T-helper 1 cell treated with Interleukin-12 subunit alpha and Interleukin-12 subunit beta and Interleukin-4 antibody, amounts not matched to agents 30 ng/mL and 1 ng/mL, for 36 hours (primary cell): ENCODE measurements around the gene MOXD1. TPM values are rescaled to one million over a fixed set of nuclear protein-coding genes. Genes with fewer than 3 reads are reported as not detected.

Source experiments
- intact Hi-C: fragments of 100-400 bp; cut with micrococcal nuclease; formaldehyde crosslinking; loops from one replicate; pipeline ENCODE4 v1.15.1; 2024
- total RNA-seq: library from RNA; stranded (reverse); gene quantifications from 2 replicates; pipeline ENCODE4 v1.2.3, GENCODE V29; 2022

MOXD1 gene
- total RNA-seq, 1 donor from 2014 or later: 0.39 TPM

DNA sequence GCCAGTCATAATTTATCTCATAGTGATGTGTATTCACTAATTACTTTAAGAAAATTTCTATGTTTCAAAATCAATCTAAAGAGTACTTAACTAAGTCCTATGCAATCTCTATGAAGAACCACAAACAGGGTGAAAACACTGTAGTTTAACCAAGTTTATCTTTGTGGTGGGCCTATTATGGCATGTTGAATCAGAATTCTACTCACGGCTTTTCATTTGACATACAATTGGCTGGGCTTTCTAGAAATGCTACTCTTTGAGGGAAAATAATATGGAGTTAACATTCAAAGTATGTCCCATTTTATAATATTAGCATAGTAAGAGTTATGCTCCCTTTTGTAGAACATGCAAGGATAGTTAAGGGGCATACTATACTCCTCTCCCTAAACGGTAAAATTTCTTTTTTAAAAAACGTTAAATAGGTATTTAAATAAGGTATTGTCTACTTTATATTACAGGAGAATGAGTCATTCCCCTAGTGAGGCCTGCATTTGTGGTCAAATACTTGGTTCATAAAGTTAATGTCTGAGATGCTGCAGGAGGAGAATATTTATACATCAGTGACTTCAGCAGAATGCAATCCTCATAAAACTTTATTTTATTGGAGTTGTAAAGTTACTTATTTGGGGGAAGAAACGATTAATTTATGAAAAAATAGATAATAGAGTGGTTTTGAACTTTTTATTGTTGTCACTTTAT, 1.8 kb downstream of the MOXD1 start:
- intact Hi-C loops: no loop called here

DNA sequence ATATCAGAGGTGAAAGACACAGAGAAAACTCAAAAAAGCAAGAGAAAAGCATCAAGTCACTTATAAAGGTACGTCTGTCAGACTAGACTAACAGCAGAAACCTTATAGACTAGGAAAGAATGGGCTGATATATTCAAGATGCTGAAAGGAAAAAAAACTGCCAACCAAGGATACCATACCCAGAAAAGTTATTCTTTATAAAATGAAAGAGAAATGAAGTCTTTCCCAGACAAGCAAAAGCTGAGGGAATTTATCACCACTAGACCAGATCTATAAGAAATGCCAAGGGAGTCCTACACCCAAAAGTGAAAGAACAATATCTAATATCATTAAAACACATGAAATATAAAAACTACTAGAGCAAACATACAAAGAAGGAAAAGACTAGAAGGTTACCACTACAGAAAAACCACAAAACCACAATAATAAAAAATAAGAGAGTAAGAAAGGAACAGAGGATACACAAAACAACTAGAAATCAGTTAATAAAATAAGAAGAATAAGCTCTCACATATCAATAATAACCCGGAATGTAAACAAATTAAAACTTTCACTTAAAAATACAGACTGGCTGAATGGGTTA, 6.2 kb downstream of the MOXD1 start:
- intact Hi-C loops: no loop called here

DNA sequence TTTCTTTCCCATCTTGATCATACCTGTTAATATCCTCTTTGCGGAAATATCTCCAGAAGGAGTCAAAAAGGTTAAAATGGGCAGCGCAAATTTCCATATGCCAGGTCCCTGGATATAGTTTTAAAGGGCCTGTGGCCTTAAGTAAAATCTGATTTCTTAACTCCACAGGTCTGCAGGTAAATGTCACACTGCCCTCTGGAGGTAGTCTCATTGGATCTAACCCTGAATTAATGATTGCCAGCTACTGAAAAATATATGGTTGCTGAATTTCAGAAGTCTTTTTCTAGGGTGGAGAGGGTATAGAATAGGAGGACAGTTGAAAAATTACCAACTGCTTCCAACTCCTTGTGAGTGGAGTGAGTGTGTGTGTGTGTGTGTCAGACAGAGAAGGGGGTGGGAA, 8.5 kb downstream of the MOXD1 start:
- intact Hi-C loops: loop anchor here (1.0 to 5.0 kb wide), 3 partner anchors 90 to 113 kb away; no protein-coding TSS in a partner anchor

DNA sequence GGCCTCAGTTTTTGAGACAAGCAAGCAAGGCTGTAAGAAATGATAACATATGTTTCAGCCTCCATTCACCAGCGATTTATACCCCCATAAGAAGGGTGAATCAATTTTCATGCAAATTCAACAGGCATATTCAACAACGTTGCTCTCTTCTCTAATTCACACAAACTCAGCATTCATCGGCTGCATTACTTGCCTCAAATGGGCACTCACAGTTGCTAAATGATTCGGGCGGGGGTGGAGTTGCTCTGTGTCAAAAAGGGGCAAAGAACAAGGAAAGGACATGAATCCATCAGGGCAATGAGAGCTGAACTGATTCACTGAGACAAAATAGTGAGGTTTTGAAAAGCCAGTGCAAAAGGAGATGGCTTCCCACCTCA, 9.0 kb downstream of the MOXD1 start:
- intact Hi-C loops: loop anchor here (1.0 to 5.0 kb wide), 3 partner anchors 90 to 113 kb away; no protein-coding TSS in a partner anchor

DNA sequence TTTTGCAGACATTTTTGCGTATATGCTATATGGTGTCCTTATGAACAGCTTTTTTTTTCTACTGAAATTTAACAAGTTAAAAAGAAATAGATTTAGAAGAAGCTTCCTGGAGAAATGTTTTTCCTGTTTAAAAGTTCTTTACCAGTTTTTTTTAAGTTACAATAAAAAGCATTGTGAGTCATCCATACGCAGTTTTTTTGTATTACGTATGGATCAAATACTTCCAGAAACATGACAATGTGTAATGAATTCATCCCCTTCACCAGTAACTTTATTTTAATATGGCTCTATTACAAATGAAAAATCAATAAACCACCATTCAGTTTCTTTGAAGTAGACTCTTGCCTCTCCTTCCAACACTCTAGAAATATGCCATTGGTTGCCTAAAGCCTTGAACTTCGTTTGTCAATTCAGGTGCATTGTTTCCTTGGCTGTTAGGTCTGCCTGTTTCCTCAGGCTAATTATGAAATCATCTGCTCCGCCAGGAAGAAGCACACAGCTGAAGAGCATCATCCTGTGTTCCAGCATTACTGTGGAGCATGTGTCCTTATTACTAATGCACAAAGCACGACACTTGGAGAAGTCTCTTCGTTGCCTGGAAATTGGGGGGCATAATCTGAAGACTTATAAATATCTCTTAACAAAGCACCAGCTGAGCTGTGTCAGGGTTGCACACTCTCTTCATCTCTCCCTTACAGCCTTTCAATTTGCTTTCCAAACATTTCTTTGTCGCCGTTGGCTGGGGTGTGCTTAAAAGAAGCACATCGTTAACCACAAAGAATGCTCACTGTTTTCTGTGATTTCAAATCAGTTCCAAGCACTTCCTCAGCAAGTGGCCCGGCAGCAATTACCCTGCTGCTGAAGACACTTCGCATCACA, 9.6 kb downstream of the MOXD1 start:
- intact Hi-C loops: loop anchor here (1.0 to 5.0 kb wide), 3 partner anchors 91 to 112 kb away; no protein-coding TSS in a partner anchor

DNA sequence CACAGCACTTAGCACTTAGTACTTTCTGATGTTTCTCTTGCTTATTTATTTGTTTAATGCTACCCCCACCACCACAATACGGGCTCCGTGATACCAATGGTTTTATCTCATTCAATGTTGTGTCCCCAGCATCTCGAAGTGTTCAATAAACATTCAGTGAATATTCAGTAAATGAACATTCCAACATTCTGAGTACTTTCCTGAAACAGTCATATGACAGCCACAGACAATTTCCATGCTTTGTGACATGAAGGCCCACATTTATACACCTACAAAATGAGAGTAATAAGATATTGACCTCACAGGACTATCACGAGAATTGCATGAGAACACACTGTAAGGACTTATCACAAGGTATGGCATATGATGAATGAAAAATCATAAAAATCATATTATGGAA, 10.8 kb downstream of the MOXD1 start:
- intact Hi-C loops: loop anchor here (5.0 kb wide), 1 partner anchor 92 kb away; no protein-coding TSS in a partner anchor

DNA sequence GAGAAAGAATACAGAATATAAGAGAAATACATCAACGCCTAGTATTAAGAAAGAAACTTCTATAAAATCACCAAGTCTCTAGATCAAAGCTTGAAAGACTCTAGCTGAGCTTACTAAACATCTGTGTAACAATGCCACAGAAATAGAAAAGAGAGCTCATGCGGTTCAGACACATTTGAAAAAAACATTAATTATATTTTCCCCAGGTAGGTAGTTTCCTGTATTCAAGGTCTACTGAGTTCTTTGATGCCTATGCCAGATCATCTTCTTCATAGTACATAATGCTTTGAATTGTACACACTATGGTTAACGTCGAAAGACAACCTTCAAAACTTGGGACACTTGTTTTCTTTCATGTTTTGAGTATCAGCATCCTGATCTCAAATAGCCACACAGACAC, 11.3 kb downstream of the MOXD1 start:
- intact Hi-C loops: loop anchor here (5.0 kb wide), 1 partner anchor 92 kb away; no protein-coding TSS in a partner anchor

DNA sequence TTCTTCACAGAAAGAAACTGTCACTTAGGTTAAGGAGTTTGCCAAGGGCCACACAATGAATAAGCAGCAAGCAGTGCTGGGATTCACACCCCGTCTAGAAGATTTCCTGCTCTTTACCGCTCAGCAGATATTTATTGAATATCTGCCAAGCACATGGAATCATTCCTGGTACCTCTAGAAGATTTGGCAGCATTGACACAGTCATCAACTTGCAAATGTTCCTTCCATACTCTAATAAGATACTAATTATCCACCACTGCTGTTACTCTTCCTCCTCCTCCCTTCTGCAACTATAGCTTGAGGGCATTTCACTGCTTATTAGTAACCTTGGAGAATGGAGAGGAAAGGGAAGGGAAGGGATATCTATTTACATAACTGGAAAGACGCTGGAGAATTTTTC, 13.0 kb downstream of the MOXD1 start:
- intact Hi-C loops: no loop called here

DNA sequence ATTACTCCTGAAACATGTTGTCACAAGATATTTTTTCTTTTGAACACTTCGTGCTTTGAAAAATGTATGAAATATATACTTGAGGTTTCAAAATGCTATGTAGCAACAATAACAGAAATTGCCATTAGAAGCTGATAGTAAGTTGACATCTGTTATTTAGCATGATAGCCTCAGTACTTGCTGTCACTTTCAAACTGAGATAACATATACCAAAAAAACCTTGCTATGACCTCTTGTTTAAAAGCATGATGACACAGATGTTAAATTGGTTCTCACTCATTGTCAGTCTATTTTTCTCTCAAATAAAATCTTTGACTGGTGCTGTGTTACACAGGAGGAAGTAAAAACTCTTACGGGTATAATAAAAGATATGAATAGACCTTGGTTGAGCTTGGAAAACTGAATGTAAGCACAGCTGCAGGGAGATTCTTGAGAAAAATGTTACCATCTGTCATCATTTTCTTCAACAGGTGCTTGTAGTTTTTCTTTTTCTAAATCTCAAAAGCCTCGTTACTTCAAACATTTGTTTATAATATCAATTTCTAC, 18.6 kb downstream of the MOXD1 start:
- intact Hi-C loops: no loop called here

DNA sequence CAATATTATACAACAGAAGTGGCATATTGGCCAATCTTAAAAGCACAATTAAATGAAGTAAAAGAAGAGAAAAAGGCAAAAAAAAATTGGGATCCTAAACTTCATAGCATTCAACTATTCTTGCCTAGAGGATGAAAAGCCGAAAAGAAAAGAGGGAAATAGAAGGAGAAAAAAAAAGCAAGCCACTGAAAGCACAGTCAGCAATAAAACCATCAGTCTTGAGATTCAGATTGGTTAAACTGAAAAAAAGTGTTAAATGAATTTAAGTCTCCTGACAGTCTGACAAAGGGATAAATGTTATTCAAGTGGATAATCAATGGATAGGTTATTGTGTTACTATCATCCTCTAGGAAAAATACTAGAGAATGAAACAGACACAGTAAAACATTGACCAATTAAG, 19.9 kb downstream of the MOXD1 start:
- intact Hi-C loops: no loop called here

DNA sequence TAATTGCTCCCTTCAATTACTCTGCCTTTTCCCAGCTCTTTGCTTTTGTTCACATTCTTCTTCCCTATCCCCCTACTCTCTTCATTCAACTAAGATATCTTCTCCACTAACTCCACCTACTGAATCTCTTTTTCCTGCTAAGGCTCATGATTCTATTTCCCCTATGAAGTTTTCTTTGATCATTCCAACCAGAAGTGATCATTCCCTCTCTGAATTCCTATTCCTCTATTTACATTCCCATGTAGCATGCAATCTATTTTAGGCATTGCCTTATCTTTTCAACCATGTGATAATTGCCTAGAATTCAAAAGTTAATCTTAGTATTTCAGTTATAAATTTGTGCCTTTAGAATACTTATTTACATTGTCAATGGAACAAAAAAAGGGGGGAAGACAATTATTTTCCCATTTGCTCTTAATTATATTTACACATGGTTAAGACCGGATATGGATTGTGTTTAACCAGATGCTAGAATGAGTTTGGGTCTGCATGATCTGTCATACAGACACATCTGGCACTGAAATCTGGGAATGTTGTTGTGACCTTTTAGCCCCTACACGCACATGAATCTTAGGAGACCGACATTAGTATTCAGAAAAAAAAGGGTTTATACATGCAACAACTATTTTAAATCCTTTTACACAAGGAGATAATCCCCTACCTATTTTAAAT, 20.8 kb downstream of the MOXD1 start:
- intact Hi-C loops: no loop called here

DNA sequence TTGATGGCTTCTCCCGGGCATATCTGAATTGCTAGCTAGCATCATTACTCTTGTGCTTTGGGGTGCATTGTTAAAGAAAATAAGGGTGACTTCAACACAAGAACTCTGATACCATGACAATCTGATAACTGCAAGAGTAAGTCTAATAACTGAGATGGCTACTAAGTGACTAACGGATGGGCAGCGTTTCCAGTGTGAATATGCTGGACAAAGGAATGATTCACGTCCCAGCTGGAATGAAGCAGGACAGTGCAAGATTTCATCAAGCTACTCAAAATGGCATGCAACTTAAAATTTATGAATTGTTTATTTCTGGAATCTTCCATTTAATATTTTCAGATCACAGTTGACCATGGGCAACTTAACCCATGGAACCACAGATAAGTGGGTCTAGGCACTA, 31.7 kb downstream of the MOXD1 start:
- intact Hi-C loops: no loop called here

DNA sequence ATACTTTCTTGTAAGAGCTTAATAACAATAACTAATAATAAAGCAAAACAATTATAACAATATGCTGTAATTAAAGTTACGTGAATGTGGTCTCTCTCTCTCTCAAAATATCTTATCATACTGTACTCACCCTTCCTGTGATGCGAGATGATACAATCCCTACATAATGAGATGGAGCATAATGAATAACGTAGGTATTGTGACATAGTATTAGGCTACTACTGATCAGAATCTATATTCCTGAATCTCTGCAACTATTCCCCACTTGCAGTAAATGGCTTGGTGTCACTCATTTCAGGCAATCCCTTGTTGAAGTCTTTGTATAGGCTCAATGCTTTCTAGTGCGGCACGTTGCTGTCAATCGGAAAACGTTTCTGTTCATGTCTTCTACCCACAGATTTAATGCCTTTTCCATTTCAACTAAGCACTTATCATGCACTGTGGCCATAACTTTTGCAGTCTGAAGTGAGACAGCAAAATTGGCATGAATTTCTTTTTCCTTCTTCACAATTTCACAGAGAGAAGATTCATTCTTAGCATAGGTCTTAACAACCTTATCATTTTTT, 32.3 kb downstream of the MOXD1 start:
- intact Hi-C loops: no loop called here

DNA sequence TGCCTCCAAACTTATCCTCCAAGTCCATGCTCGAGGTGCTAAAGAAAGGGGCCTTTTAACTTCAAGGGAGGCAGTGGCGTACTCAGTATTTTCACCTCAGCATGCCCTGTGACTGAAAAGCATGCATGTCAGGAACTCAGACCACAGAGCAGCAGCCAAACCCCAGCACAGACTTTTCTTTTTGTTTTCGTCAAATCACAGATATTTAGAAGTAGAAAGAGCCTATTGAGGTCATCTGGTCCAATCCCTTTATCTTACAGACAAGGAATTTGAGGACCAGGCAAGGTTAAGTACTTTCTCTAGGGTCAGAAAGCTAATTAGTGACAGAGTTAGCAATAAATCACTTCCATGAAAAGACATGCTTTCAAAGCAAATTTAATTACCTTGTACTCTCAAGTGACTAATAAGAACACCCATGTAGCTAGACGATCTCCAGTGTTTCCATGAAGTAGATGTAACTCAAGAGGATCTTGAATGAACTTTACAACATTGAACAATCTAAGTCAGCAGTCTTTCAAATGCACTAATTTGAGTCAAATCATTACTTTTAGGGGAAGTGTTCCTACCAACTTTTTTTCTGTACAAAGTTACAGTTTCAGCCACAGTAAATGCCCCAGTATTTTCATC, 35.9 kb downstream of the MOXD1 start:
- intact Hi-C loops: loop anchor here (1.0 kb wide), 1 partner anchor 8 kb away; no protein-coding TSS in a partner anchor

DNA sequence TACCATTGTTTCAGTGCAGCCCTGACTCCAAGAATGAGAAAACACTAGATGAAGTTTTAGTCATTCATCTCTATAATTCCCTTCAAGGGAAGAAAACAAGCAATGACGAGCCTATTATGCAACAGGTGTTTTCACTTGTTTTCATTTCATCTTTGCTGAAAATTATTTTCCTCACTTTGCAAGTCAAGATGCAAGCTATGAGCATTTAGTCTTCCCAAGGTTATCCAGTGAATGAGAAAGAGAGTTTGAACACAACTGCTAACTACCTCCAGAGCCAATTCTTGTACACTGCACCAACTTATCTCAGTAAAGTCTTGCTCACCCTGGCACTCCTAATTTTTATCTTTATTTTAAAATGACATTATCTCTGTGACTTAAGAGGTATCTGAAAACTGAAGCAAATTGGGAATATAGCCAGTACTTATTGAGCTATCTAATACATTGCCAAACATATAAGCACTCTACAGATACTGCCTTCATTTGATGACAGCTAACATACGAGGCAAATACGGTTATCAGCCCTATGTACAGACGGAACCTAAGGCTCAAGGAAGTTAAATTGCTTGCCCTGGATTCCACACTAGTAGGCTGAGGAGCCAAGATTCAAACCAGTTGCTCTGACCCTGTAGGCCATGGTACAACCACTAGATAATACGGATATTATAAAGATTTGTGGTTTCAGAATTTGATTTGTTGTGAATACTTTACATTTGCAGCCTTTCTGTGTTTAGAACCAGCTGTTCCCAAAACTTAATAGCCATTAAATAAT, 36.8 kb downstream of the MOXD1 start:
- intact Hi-C loops: loop anchor here (1.0 kb wide), 1 partner anchor 7 kb away; no protein-coding TSS in a partner anchor

DNA sequence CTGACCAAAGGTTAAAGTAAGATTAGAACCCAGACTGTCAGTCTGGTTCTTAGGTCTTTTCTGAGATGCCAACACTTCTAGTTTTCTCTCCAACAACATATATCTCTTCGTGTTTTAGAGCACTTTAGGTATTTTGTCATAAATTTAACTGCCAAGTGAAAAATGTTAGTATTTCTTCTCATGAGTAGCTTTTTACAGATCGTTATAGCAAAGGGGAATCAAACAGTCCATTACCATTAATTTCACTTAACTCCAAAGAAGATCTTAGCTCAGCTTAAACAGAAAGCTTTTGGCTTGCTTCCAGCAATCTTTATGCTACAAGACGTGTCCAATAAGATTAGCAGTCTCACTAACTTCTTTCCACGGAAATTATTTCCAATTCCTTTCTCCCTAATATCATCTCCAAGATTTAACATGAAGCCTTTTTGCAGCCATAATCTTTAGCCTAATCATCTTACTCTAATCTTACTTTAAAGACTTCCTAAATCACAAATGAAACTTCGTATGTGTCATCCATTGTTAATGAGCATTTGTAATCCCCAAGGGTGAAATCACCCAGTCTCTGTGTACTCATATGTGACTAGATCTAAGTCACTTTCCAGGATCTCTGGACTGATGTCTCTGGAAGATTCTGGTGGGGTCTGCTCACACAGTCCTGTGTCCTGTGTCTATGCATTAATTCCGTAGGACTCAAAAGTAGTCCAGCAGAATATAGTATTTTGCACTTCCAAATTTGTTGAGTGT, 38.7 kb downstream of the MOXD1 start:
- intact Hi-C loops: no loop called here

DNA sequence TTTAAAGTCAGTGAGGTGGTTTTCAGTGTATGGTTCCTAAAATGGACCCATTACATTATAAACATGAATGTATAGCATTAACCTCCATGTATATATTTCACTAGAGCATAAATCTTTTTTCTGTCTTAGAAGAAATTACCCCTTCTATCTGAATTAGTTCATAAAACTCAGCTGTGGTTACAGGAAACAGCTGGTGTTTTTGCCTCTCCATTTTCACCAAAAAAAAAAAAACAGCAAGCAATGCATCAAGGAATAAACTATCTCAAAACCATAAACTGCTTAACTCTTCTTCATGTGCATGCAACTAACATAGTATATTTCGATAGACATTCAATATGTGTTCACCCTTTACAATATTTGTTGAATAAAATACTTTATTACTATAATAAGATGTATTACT, 40.2 kb downstream of the MOXD1 start:
- intact Hi-C loops: no loop called here

DNA sequence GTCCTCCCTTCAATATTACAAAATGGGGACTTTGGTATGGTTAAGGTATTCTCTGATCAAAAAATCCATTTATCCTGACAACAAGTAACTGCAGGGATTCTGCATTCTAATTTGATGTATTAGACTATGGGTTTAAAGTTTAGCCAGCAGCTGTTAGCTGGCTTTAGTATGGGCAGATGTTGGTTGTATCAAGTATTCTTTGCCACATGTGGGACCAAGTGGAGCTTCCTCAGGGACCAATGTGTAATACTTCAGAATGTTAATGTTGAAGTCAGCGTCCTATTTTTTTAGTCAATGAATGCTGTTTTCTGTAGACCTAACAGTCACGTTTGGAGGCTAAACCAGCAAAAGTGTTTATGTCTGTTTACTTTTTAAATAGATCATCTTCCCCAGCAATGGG, 41.4 kb downstream of the MOXD1 start:
- intact Hi-C loops: no loop called here

DNA sequence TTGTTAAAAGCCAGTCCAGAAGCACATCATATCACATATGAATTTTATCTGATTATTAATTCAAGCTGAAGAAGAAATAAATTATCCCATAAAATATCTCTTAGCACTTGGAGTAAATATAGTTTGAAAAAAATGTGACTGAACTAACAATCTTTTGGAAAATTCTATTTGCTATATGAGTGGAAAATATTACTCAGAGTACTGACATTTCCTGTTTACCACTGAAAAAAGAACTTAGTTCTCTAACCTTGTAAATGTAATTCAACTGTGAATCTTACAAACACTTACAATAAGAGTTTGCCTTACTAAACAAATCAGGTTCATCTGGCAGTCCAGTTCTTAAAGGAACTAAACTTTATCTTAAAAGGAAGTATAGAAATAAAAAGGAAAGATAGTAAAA, 44.2 kb downstream of the MOXD1 start:
- intact Hi-C loops: loop anchor here (1.0 kb wide), 1 partner anchor 8 kb away; no protein-coding TSS in a partner anchor
